Endothelial cell of umbilical vein (primary cell): ENCODE data around the gene CCR4. TPM values are rescaled to one million over a fixed set of nuclear protein-coding genes. Genes with fewer than 3 reads are reported as not detected.

Experiments used
- BruUV-seq: library from RNA; stranded (reverse); fragments of 400-500 nt; replicated peaks from 2 replicates; lab custom pipeline; 2021; lab: Mats Ljungman, UMichigan
- CTCF ChIA-PET: fragments of 300-600, 350-600 bp; sonication (Branson Sonifier 250); formaldehyde crosslinking; loops from one replicate; lab custom pipeline; 2021; ENCODE audit warnings: antibody characterized with exemption, inconsistent platforms; lab: Charles Lee
- POLR2A ChIA-PET: fragments of 300-600, 350-600 bp; sonication (Branson Sonifier 250); formaldehyde crosslinking; loops from one replicate; lab custom pipeline; 2021; ENCODE audit warnings: antibody characterized with exemption, inconsistent platforms; lab: Charles Lee
- DNase-seq: peaks from one replicate; pipeline ENCODE4 v3.0.0-alpha.2; 2011; ENCODE audit warnings: low read depth, low spot score
- FAIRE-seq: peaks from 2 replicates; lab custom pipeline; 2011; peaks lifted over from hg19 to GRCh38; lab: Jason Lieb, UNC
- H2AFZ ChIP-seq: 2 replicates; pipeline ENCODE4 v1.6.0; 2012; ENCODE audit warnings: low read depth, low read length, control low read depth, inconsistent platforms
- H3K27ac ChIP-seq: 2 replicates; pipeline ENCODE4 v1.5.1; 2011; ENCODE audit warnings: low read depth, mild to moderate bottlenecking, control low read depth, low read length, moderate library complexity; ENCODE audit not compliant: insufficient read depth
- H3K27me3 ChIP-seq, 2 experiments: 2 replicates each; pipeline versions ENCODE4 v1.6.0 to v1.6.1; 2011; ENCODE audit warnings: low read length in 2 of 2, mixed read lengths in 1 of 2; ENCODE audit not compliant: control insufficient read depth in 2 of 2, insufficient read depth in 2 of 2
- H3K36me3 ChIP-seq, 2 experiments: 2 replicates in 1 of 2; 3 replicates in 1 of 2; pipeline ENCODE4 v1.5.1; 2011; ENCODE audit warnings: low read length in 2 of 2, mild to moderate bottlenecking in 1 of 2, moderate library complexity in 1 of 2; ENCODE audit not compliant: control insufficient read depth in 2 of 2, insufficient read depth in 2 of 2; ENCODE audit errors: extremely low read depth in 1 of 2
- H3K4me1 ChIP-seq: 3 replicates; pipeline ENCODE4 v1.5.1; 2011; ENCODE audit warnings: mild to moderate bottlenecking, low read length; ENCODE audit not compliant: control insufficient read depth, insufficient read depth; ENCODE audit errors: extremely low read depth
- H3K4me2 ChIP-seq: 2 replicates; pipeline ENCODE4 v1.6.1; 2011; ENCODE audit warnings: low read length, control low read depth, mixed read lengths; ENCODE audit not compliant: insufficient read depth
- H3K4me3 ChIP-seq, 3 experiments: fragments of 200-600 bp in 1 of 3; sonication (generic), shearing (Covaris generic) in 1 of 3; replicated peaks in 1 of 3; 2 replicates each; pipeline ENCODE4 v1.5.1; 2011 to 2016; ENCODE audit warnings: control low read depth in 3 of 3, low read length in 3 of 3, mild to moderate bottlenecking in 2 of 3, inconsistent platforms in 1 of 3, low read depth in 1 of 3, moderate library complexity in 1 of 3; ENCODE audit not compliant: insufficient read depth in 1 of 3
- H3K79me2 ChIP-seq: 2 replicates; pipeline ENCODE4 v1.6.0; 2012; ENCODE audit warnings: low read length, inconsistent platforms; ENCODE audit not compliant: control insufficient read depth, insufficient read depth
- H3K9ac ChIP-seq: replicated peaks from 2 replicates; pipeline ENCODE3; 2011; ENCODE audit warnings: low read length, control low read depth; ENCODE audit not compliant: insufficient read depth; ENCODE audit errors: extremely low read depth
- H3K9me1 ChIP-seq: replicated peaks from 3 replicates; pipeline ENCODE4 v1.6.0; 2011; ENCODE audit warnings: mild to moderate bottlenecking, low read length; ENCODE audit not compliant: control insufficient read depth, insufficient read depth; ENCODE audit errors: extremely low read depth
- H3K9me3 ChIP-seq: replicated peaks from 2 replicates; pipeline ENCODE4 v1.5.1; 2012; ENCODE audit warnings: low read length, inconsistent platforms; ENCODE audit not compliant: control insufficient read depth, insufficient read depth
- H4K20me1 ChIP-seq: replicated peaks from 2 replicates; pipeline ENCODE3; 2011; ENCODE audit warnings: mild to moderate bottlenecking, low read length; ENCODE audit not compliant: control insufficient read depth, insufficient read depth; ENCODE audit errors: extremely low read depth
- EZH2 ChIP-seq: IDR thresholded peaks from 2 replicates; pipeline ENCODE4 v1.6.1; 2012; ENCODE audit warnings: borderline replicate concordance, low read depth, mild to moderate bottlenecking, moderate library complexity, low read length, inconsistent platforms; ENCODE audit not compliant: severe bottlenecking
- FOS ChIP-seq: IDR thresholded peaks from 2 replicates; pipeline ENCODE4 v1.6.1; 2011; ENCODE audit warnings: mild to moderate bottlenecking, low read length, moderate library complexity, borderline replicate concordance; ENCODE audit not compliant: insufficient read depth
- GATA2 ChIP-seq: IDR thresholded peaks from 2 replicates; pipeline ENCODE4 v1.7.0; 2011; ENCODE audit warnings: low read depth, mild to moderate bottlenecking, moderate library complexity, mixed read lengths, low read length; ENCODE audit not compliant: insufficient read length, insufficient read depth
- JUN ChIP-seq: IDR thresholded peaks from 2 replicates; pipeline ENCODE4 v1.6.1; 2011; ENCODE audit warnings: borderline replicate concordance, low read depth; ENCODE audit not compliant: insufficient read length, insufficient read depth
- MYC ChIP-seq: IDR thresholded peaks from one replicate; pipeline ENCODE4 v1.6.1; 2011; ENCODE audit warnings: mild to moderate bottlenecking, low read depth, low read length
- POLR2A ChIP-seq: IDR thresholded peaks from 2 replicates; pipeline ENCODE4 v1.6.1; 2012; ENCODE audit warnings: low read depth, mild to moderate bottlenecking, control low read depth, low read length
- POLR2AphosphoS5 ChIP-seq: IDR thresholded peaks from 2 replicates; pipeline ENCODE4 v1.6.1; 2012; ENCODE audit warnings: low read depth, mild to moderate bottlenecking, control low read depth, low read length, moderate library complexity; ENCODE audit not compliant: insufficient read depth
- dilution Hi-C: fragments of 300-500 bp; cut with MboI; formaldehyde crosslinking; loops from one replicate; pipeline ENCODE4 v1.15.0; 2019; ENCODE audit warnings: low sequenced_read_pairs; ENCODE audit not compliant: extremely low pct_ligation_motif_present
- intact Hi-C: fragments of 100-400 bp; cut with micrococcal nuclease; formaldehyde crosslinking; loops from one replicate; pipeline ENCODE4 v1.10.0; 2022
- polyA plus RNA-seq, 4 experiments: library from polyadenylated mRNA; depleted of rRNA in 3 of 4; stranded (reverse) in 3 of 4; unstranded in 1 of 4; fragments of >200 nt; gene quantifications; 2 replicates each; pipeline versions ENCODE4 v1.2.1 to v1.2.3, GENCODE V29; 2011 to 2012; ENCODE audit warnings: missing spikeins in 1 of 4
- total RNA-seq: library from RNA; stranded (reverse); gene quantifications from 2 replicates; pipeline ENCODE4 v1.2.3, GENCODE V29; 2021
- TF ChIP-seq, protein P1 (sequence below), 2 donors: IDR thresholded peaks; 1 replicate in 1 of 2; 2 replicates in 1 of 2; pipeline ENCODE4 v1.5.1; 2011; ENCODE audit warnings: low read length in 2 of 2, mild to moderate bottlenecking in 2 of 2, moderate library complexity in 2 of 2, control low read depth in 1 of 2, inconsistent platforms in 1 of 2, low read depth in 1 of 2; ENCODE audit not compliant: insufficient read depth in 1 of 2; ENCODE audit errors: extremely low read depth in 1 of 2
- TF ChIP-seq, protein P2 (sequence below): IDR thresholded peaks from 2 replicates; pipeline ENCODE4 v1.6.1; 2011; ENCODE audit not compliant: insufficient read depth, insufficient read length

CCR4 gene
- total and polyA plus RNA-seq, 2 donors (not counting 3 experiments of a cell fraction or from before 2014, with no cell fraction given), result not detected

DNA sequence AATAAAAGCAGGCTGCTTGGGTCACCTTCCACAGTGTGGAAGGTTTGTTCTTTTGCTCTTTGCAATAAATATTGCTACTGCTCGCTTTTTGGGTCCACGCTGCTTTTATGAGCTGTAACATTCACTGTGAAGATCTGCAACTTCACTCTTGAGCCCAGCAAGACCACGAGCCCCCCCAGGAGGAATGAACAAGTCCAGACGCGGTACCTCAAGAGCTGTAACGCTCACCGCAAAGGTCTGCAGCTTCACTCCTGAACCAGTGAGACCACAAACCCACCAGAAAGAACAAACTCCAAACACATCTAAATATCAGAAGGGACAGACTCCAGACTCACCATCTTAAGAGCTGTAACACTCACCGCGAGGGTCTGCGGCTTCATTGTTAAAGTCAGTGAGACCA lies 47.5 kb upstream of the CCR4 start:
- H3K36me3 ChIP-seq, result no peaks in the 10 kb centered on the region
- DNase-seq (no peak), FAIRE-seq (no peak)
- H3K9me1 ChIP-seq, result no peaks in the 10 kb centered on the region
- no peak overlapping the region for H3K9ac ChIP-seq
- H3K27ac ChIP-seq, result no peak overlapping the region
- dilution Hi-C loops, result no loop called here
- peaks cover 0 to 6% of the 10 kb centered on the region in 2 experiments for H3K27me3 ChIP-seq
- ChIA-PET POLR2A (no interaction called here), CTCF (no interaction called here)
- intact Hi-C loops, result no loop called here
- H3K4me3 ChIP-seq, result no peak overlapping the region
- TF ChIP-seq, protein P1, sequence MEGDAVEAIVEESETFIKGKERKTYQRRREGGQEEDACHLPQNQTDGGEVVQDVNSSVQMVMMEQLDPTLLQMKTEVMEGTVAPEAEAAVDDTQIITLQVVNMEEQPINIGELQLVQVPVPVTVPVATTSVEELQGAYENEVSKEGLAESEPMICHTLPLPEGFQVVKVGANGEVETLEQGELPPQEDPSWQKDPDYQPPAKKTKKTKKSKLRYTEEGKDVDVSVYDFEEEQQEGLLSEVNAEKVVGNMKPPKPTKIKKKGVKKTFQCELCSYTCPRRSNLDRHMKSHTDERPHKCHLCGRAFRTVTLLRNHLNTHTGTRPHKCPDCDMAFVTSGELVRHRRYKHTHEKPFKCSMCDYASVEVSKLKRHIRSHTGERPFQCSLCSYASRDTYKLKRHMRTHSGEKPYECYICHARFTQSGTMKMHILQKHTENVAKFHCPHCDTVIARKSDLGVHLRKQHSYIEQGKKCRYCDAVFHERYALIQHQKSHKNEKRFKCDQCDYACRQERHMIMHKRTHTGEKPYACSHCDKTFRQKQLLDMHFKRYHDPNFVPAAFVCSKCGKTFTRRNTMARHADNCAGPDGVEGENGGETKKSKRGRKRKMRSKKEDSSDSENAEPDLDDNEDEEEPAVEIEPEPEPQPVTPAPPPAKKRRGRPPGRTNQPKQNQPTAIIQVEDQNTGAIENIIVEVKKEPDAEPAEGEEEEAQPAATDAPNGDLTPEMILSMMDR (IDR thresholded peaks at IDR 0.05; ENCODE audit: extremely low read depth in 1 of 2, insufficient read depth in 1 of 2, low read depth in 1 of 2, low read length in 2 of 2), result no peak
- TF ChIP-seq JUN, result no peak
- TF ChIP-seq GATA2, result no peak
- TF ChIP-seq, protein P2, sequence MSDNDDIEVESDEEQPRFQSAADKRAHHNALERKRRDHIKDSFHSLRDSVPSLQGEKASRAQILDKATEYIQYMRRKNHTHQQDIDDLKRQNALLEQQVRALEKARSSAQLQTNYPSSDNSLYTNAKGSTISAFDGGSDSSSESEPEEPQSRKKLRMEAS, result no peak
- TF ChIP-seq POLR2A, result no peak
- TF ChIP-seq FOS, result no peak
- TF ChIP-seq POLR2AphosphoS5, result no peak
- no peak for TF ChIP-seq EZH2
- no peak for TF ChIP-seq MYC
- H3K79me2 ChIP-seq, result no peaks in the 10 kb centered on the region
- no peak overlapping the region for H2AFZ ChIP-seq
- no peaks in the 10 kb centered on the region for H3K9me3 ChIP-seq
- no peaks in the 10 kb centered on the region for H4K20me1 ChIP-seq
- BruUV-seq, result no TSS peak
- no peaks in the 10 kb centered on the region for H3K4me1 ChIP-seq
- no peak overlapping the region for H3K4me2 ChIP-seq
